ENCODE results near the gene CNGA4.

The CNGA4 gene, protein sequence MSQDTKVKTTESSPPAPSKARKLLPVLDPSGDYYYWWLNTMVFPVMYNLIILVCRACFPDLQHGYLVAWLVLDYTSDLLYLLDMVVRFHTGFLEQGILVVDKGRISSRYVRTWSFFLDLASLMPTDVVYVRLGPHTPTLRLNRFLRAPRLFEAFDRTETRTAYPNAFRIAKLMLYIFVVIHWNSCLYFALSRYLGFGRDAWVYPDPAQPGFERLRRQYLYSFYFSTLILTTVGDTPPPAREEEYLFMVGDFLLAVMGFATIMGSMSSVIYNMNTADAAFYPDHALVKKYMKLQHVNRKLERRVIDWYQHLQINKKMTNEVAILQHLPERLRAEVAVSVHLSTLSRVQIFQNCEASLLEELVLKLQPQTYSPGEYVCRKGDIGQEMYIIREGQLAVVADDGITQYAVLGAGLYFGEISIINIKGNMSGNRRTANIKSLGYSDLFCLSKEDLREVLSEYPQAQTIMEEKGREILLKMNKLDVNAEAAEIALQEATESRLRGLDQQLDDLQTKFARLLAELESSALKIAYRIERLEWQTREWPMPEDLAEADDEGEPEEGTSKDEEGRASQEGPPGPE

GRCh38 chr11:6238902-6239301, at the start of gene CNGA4:
TSS of gene CNGA4 (plus strand) at chr11:6239089. CDS start at chr11:6239207, 118 bp downstream.
- intact Hi-C loops (cut with DNase I), result no loop called here
- DNase-seq, result no peak

DNA sequence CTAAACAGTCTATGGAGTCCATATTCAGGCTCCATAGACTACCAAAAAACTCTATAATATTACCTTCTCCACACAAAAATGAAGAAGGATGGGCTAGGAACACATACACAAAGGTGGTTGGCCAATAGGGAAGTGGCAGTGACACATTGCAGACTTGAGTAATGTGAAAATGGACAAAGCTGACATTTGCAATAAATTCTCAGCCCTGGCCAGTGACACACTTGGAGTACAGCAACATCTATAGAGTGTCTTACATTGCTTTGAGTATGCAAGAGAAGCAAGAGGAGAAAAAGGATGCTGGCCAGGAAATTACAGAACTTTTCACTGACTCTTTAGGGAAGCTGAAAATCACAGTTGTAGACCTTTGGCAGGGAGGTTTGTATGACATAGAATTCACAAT, 47.1 kb upstream of the CNGA4 start:
- DNase-seq, result no peak
- intact Hi-C loops (cut with DNase I), result no loop called here

GRCh38 chr11:6194065-6194581, 44.8 kb upstream of the CNGA4 start:
- DNase-seq, result no peak
- intact Hi-C loops (cut with DNase I), result no loop called here

DNA sequence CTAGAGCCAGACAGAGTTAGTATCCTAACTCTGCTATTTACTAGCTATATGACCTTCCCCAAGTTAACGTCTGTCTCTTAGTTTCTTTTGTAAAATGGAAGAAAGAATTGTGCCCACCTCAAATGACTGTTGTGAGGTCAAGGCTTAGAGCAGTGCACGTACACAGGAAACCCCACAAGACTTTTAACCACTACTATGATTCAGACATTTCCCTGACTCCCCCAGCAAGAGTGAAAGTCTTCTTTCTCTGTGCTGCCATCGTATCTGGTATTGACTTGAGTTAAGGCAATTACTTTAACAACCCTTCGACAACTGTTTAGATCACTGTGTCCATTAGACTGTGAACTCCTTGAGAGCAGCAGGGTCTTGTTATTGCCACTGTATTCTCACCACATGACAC, 42.5 kb upstream of the CNGA4 start:
- DNase-seq, result no peak
- intact Hi-C loops (cut with DNase I), result no loop called here

GRCh38 chr11:6197466-6198200, 41.3 kb upstream of the CNGA4 start:
- peak in 3 of 42 donors; percentile 16 to 54 (median 29) for DNase-seq
- intact Hi-C loops (cut with DNase I), result no loop called here

DNA sequence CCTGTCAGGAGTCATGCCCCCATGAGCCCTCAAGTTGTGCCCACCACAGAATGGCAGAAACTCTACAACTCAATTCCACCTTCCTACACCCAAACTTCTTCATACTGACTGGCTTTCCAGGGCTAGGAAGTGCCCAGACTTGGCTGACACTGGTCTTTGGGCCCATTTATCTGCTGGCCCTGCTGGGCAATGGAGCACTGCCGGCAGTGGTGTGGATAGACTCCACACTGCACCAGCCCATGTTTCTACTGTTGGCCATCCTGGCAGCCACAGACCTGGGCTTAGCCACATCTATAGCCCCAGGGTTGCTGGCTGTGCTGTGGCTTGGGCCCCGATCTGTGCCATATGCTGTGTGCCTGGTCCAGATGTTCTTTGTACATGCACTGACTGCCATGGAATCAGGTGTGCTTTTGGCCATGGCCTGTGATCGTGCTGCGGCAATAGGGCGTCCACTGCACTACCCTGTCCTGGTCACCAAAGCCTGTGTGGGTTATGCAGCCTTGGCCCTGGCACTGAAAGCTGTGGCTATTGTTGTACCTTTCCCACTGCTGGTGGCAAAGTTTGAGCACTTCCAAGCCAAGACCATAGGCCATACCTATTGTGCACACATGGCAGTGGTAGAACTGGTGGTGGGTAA, 39.6 kb upstream of the CNGA4 start, which contains the start of gene OR52W1:
Gene OR52W1 (plus strand): TSS at position 51 of the 637 bp plus-strand sequence. CDS start 0 bp downstream, at position 51.
- no peak for DNase-seq
- intact Hi-C loops (cut with DNase I), result no loop called here

- peak in 9 of 42 donors; percentile 17 to 60 (median 40) for DNase-seq
Observed at GRCh38 chr11:6200975-6201374, 37.9 kb upstream of the CNGA4 start.

GRCh38 chr11:6201481-6201880, 37.4 kb upstream of the CNGA4 start:
- intact Hi-C loops (cut with DNase I), result no loop called here
- no peak for DNase-seq

More at GRCh38 chr11:6200975-6201374, 37.9 kb upstream of the CNGA4 start:
- intact Hi-C loops (cut with DNase I), result no loop called here

DNA sequence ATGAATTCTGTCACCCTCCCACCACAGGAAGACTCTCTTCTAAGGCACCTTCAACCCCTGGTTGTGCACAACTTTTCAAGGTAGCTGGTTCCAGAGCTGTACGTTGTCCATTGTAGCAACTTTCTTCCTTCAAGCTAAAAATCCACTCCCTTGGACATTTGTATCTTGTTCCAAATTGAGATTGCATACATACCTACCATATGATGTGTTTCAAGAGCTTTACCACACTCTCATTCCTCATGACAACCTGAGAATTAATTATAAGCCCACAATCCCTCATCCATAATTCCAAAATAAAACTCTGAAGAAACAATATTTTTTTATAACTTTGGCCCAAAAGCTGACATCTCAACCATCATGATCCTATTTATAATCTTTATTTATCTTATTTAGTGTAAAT, 36.8 kb upstream of the CNGA4 start:
- no peak for DNase-seq
- intact Hi-C loops (cut with DNase I), result no loop called here

DNA sequence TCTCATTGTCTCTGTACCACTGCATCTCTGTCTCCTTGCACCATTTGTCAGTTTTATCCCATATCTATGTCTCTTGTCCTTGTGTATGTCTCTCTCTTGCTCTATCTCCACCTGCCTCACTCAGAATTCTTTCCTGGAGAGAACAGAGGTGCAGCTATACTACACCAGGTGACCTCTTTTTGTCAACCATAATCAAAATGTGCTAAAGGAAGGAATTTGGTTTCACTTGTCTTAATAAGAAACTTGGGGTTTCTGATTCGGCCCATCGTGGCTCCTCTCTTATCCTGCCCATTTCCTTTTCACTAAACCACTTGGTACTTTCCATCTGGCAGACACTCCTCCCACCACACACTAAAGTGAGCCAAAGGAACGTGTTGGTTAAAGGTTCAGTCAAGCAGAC, 35.6 kb upstream of the CNGA4 start:
- DNase-seq, result no peak
- intact Hi-C loops (cut with DNase I), result no loop called here

GRCh38 chr11:6204706-6205105, 34.2 kb upstream of the CNGA4 start:
- intact Hi-C loops (cut with DNase I), result no loop called here

DNA sequence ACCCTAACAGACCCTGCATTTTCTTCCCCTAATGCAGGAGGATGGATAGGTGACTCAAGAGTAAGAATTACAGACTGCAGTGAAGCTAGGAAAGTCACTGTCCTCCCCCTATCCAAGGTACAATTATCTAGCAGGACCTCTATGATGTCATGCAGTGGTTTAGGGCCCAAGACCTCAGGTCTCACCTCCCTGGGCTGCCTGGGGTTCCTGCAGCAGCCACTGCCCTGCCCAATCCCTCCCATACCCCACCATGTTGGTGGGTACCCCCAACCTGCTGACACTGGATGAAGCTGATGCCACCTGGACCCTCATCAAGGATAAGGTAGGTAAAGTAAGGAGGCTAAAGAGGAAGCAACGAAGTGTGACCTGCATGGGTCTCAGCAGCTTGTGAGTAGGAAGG, 33.5 kb upstream of the CNGA4 start, which contains the start of gene C11orf42:
Gene C11orf42 (plus strand): TSS at position 192 of the 400 bp plus-strand sequence. CDS start 59 bp downstream, at position 251.
- DNase-seq, result no peak
- intact Hi-C loops (cut with DNase I), result no loop called here

More at GRCh38 chr11:6204706-6205105, 34.2 kb upstream of the CNGA4 start:
- DNase-seq, result no peak

- no peak for DNase-seq
- intact Hi-C loops (cut with DNase I), result no loop called here
Observed at GRCh38 chr11:6206456-6207180, 32.3 kb upstream of the CNGA4 start.

DNA sequence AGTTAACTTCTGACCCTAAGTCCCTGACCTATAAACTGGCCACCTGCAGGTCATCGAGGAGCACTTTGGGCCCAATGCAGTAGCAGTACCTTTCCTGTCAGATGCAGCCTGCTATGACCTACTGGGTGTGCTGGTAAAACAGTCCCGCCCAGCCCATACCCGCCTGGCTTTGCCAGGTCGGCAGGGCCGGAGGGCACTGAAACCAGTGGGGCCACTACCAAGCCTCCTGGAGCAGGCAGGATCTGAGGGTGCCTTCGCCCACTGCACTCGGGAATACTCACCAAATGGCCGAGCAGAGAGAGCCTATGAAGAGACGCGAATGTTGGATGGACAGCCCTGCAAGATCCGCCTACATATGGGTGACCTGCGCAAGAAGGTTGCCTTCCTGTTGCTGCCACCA, 29.1 kb upstream of the CNGA4 start:
- intact Hi-C loops (cut with DNase I), result no loop called here
- peak in 1 of 42 donors; percentile 26 for DNase-seq

GRCh38 chr11:6210274-6210955, 28.5 kb upstream of the CNGA4 start:
- intact Hi-C loops (cut with DNase I), result no loop called here
- peak in 1 of 42 donors; percentile 26 for DNase-seq

- intact Hi-C loops (cut with DNase I), result no loop called here
- DNase-seq, result peak in 1 of 42 donors; percentile 24
Observed at GRCh38 chr11:6214530-6214929, 24.4 kb upstream of the CNGA4 start.

DNA sequence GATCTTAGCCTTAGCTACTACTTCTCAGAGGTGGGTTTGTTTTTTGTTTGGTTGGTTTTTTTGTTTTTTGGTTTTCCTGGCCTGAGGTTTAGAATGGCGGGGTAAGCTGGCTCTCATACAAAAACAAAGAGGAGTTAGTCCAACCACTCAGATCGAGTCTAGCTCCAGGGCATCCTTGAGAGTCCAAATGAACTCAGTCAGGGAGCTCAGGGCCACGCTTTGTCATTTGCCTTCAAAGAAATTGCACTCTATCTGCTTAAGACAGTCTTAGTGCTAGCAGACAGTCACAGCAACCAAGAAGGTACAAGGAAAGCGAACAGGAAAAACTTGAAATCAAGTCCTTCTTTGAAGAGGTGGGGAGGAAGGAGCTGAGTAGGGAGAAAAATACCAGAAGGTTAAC, 22.4 kb upstream of the CNGA4 start:
- no peak for DNase-seq
- intact Hi-C loops (cut with DNase I), result no loop called here

DNA sequence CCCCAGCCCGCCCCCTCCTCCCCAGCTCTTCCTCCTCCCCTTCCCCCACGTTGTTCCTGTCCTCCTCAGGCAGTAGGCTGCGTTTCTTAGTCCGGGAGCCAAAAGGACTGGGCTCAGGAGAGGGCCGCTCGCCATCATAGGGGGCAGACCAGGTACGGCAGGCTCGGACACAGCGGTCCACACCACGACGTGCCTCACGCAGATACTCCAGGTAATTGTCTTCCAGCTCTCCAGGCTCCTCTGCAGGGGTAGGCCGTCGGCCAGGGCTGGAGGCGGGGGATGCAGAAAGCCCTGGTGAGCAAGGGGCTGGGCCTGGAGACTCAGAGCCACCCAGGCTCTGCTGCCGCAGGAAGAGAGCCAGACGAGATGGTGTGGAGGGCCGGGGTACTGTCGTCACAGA, 21.2 kb upstream of the CNGA4 start:
- intact Hi-C loops (cut with DNase I), result no loop called here
- peak in 1 of 42 donors; percentile 9 for DNase-seq
